Natural killer cell (primary cell): ENCODE measurements around the gene PXN. TPM values are rescaled to one million over a fixed set of nuclear protein-coding genes. Genes with fewer than 3 reads are reported as not detected.
"Not testable (repeated sequence)": the region's sequence is repeated elsewhere in the genome, so short reads cannot be mapped to it uniquely, and the experiment has no call there.

Experiments used
- ATAC-seq, 3 donors: fragments of 150-1000 bp in 2 of 3; fragments of 200-7000 bp in 1 of 3; cut with Tn5 transposase; 1 replicate in 1 of 3; 2 replicates in 2 of 3; pipeline ENCODE4 v1.10.0; 2021; ENCODE audit warnings: mild to moderate bottlenecking in 2 of 3, moderate library complexity in 2 of 3
- DNase-seq, 2 donors: peaks; one replicate each; pipeline versions ENCODE4 v3.0.0 to v3.0.0-alpha.2; 2013 to 2021; ENCODE audit warnings: mixed read lengths in 1 of 2
- H3K27ac ChIP-seq: one replicate; pipeline ENCODE4 v1.5.1; 2013; ENCODE audit warnings: mild to moderate bottlenecking, low read length
- H3K27me3 ChIP-seq: one replicate; pipeline ENCODE4 v1.6.1; 2013; ENCODE audit warnings: low read length; ENCODE audit not compliant: control insufficient read depth, insufficient read depth
- H3K36me3 ChIP-seq: one replicate; pipeline ENCODE4 v1.6.1; 2013; ENCODE audit warnings: low read length; ENCODE audit not compliant: control insufficient read depth, insufficient read depth
- H3K4me1 ChIP-seq: one replicate; pipeline ENCODE4 v1.6.1; 2013; ENCODE audit warnings: low read length; ENCODE audit not compliant: control insufficient read depth, insufficient read depth
- H3K4me3 ChIP-seq: one replicate; pipeline ENCODE4 v1.5.1; 2013; ENCODE audit warnings: low read length
- H3K9me3 ChIP-seq: one replicate; pipeline ENCODE4 v1.6.1; 2013; ENCODE audit warnings: low read length; ENCODE audit not compliant: control insufficient read depth, insufficient read depth
- H3K27ac Mint-ChIP-seq, 2 donors: one replicate each; pipeline ENCODE4 v1.8.0; 2022; ENCODE audit warnings: mild to moderate bottlenecking in 2 of 2, mixed read lengths in 2 of 2, moderate library complexity in 1 of 2
- H3K27me3 Mint-ChIP-seq, 2 donors: one replicate each; pipeline ENCODE4 v1.8.0; 2022; ENCODE audit warnings: low read depth in 2 of 2, mixed read lengths in 2 of 2
- H3K36me3 Mint-ChIP-seq: one replicate; pipeline ENCODE4 v1.8.0; 2022; ENCODE audit warnings: mixed read lengths
- H3K4me1 Mint-ChIP-seq, 2 donors: one replicate each; pipeline ENCODE4 v1.8.0; 2022; ENCODE audit warnings: mixed read lengths in 2 of 2
- H3K4me3 Mint-ChIP-seq: one replicate; pipeline ENCODE4 v1.8.0; 2022; ENCODE audit warnings: mild to moderate bottlenecking, moderate library complexity, mixed read lengths
- H3K9me3 Mint-ChIP-seq, 2 donors: one replicate each; pipeline ENCODE4 v1.8.0; 2022; ENCODE audit warnings: mixed read lengths in 2 of 2
- CTCF ChIP-seq: fragments of 200-600 bp; IDR thresholded peaks from one replicate; pipeline ENCODE4 v1.8.0; 2022; ENCODE audit warnings: antibody characterized with exemption
- WGBS: methylation state at CpG from one replicate; pipeline ENCODE4 v1.1.7; 2013; ENCODE audit warnings: missing lambda C conversion rate; ENCODE audit not compliant: insufficient coverage; 5-methylcytosine and 5-hydroxymethylcytosine counted together
- intact Hi-C: fragments of 100-400 bp; cut with micrococcal nuclease; formaldehyde crosslinking; loops from one replicate; pipeline ENCODE4 v1.14.2; 2022
- total RNA-seq, 4 donors: library from RNA; stranded (reverse); fragments of 120-200 nt in 1 of 4; gene quantifications; one replicate each; pipeline versions ENCODE4 v1.2.3 to v1.2.4, GENCODE V29; 2013 to 2022

Gene PXN
- total RNA-seq, 3 donors from 2014 or later (not counting 1 experiment from before 2014, with no cell fraction given), result 436 to 504 (median 478) TPM

DNA sequence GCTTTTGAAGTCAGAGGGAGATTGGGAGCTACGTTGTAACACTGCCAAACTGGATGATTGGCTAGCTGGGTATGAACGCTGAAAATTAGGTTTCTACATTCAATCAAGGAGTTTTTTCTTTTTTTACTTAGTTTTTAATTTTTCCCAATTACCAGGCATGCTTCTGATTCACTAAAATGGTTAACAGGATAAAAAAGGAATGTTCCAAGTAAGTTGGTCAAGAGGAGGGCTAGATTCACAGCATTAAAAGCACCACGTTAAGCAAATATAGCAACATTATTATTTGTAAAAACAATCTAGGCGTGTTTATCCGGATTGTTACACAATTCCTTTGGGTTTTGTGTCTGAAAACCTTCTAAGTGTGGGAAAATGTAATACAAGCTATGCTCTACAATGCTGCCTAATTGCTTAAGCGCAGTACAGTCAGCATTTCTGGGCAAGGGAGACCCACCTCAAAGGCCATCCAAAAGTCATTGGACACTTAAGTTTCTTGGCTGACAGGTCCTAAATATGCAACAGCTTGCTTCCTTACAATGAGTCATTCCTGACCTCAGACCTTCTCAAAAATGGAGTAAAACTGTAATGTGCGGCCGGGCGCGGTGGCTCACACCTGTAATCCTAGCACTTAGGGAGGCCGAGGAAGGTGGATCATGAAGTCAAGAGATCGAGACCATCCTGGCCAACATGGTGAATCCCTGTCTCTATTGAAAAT, 65.8 kb downstream of the PXN start:
- no peak overlapping the region for H3K27ac ChIP-seq
- ATAC-seq, result no peak
- H3K4me3 ChIP-seq, result peak overlapping the region; percentile 60
- Mint-ChIP-seq H3K27me3 (no peaks in the 10 kb centered on the region), H3K27ac (peak overlapping the region; percentile 93 to 94), H3K4me1 (peaks cover 20 to 29% of the 10 kb centered on the region in 2 donors), H3K36me3 (no peaks in the 10 kb centered on the region), H3K9me3 (no peaks in the 10 kb centered on the region), H3K4me3 (peak overlapping the region; percentile 98)
- H3K4me1 ChIP-seq, result peaks cover 33% of the 10 kb centered on the region
- 24% methylated on average over 9 of the region's 12 CpGs for WGBS
- no peaks in the 10 kb centered on the region for H3K9me3 ChIP-seq
- intact Hi-C loops, result loop anchor here (5.0 kb wide), 1 partner anchor 82 kb away; the partner anchor contains the start of gene RAB35
- DNase-seq, result peak in 1 of 2 donors; percentile 34
- TF ChIP-seq CTCF, result no peak
- H3K27me3 ChIP-seq, result no peaks in the 10 kb centered on the region
- peaks cover 30% of the 10 kb centered on the region for H3K36me3 ChIP-seq

- intact Hi-C loops, result no loop called here
- H3K9me3 ChIP-seq, result no peaks in the 10 kb centered on the region
- peaks cover 30% of the 10 kb centered on the region for H3K36me3 ChIP-seq
- DNase-seq, result no peak
- Mint-ChIP-seq H3K27me3 (no peaks in the 10 kb centered on the region), H3K27ac (peak overlapping the region; percentile 67 to 94), H3K36me3 (no peaks in the 10 kb centered on the region), H3K9me3 (no peaks in the 10 kb centered on the region), H3K4me1 (peaks cover 22 to 31% of the 10 kb centered on the region in 2 donors), H3K4me3 (peak overlapping the region; percentile 80)
- no peak overlapping the region for H3K4me3 ChIP-seq
- no peak for TF ChIP-seq CTCF
- no peak for ATAC-seq
- no peak overlapping the region for H3K27ac ChIP-seq
- peaks cover 36% of the 10 kb centered on the region for H3K4me1 ChIP-seq
- 83% methylated on average over 7 of the region's 7 CpGs for WGBS
- no peaks in the 10 kb centered on the region for H3K27me3 ChIP-seq
Observed at GRCh38 chr12:120199025-120199424, 66.5 kb downstream of the PXN start.

- Histone ChIP-seq H3K36me3 (peaks cover 30% of the 10 kb centered on the region), H3K27me3 (no peaks in the 10 kb centered on the region), H3K9me3 (no peaks in the 10 kb centered on the region), H3K4me3 (no peak overlapping the region), H3K4me1 (peaks cover 44% of the 10 kb centered on the region), H3K27ac (no peak overlapping the region)
- peak overlapping the region; percentile 40 for H3K4me3 Mint-ChIP-seq
- no peak for TF ChIP-seq CTCF
- ATAC-seq (no peak), DNase-seq (no peak)
- 75% methylated on average over 3 of the region's 4 CpGs for WGBS
- no peaks in the 10 kb centered on the region for H3K36me3 Mint-ChIP-seq
- no peaks in the 10 kb centered on the region for H3K27me3 Mint-ChIP-seq
- intact Hi-C loops, result no loop called here
- H3K9me3 Mint-ChIP-seq, result no peaks in the 10 kb centered on the region
- H3K27ac Mint-ChIP-seq, result no peak overlapping the region
- peaks cover 27 to 36% of the 10 kb centered on the region in 2 donors for H3K4me1 Mint-ChIP-seq
Observed at GRCh38 chr12:120197542-120197887, 68.0 kb downstream of the PXN start.

- H3K4me1 ChIP-seq, result peaks cover 41% of the 10 kb centered on the region
- intact Hi-C loops, H3K27me3 ChIP-seq, ATAC-seq, H3K4me3 ChIP-seq, H3K27ac ChIP-seq, DNase-seq, H3K27me3 Mint-ChIP-seq, H3K9me3 Mint-ChIP-seq, H3K9me3 ChIP-seq, H3K36me3 Mint-ChIP-seq: not testable (repeated sequence)
- Mint-ChIP-seq H3K27ac (peak overlapping the region; percentile 20 to 63), H3K4me3 (peak overlapping the region; percentile 28), H3K4me1 (peaks cover 27 to 35% of the 10 kb centered on the region in 2 donors)
- peaks cover 30% of the 10 kb centered on the region for H3K36me3 ChIP-seq
- WGBS, result 70% methylated on average over 5 of the region's 7 CpGs
Observed at GRCh38 chr12:120196817-120197541, 68.6 kb downstream of the PXN start.
